Neural progenitor cell (in vitro differentiated cells): ENCODE data around the gene AMFR. TPM values are rescaled to one million over a fixed set of nuclear protein-coding genes. Genes with fewer than 3 reads are reported as not detected.

Experiments
- DNase-seq: peaks from one replicate; pipeline ENCODE4 v3.0.0-alpha.2; 2016; ENCODE audit warnings: low spot score
- H2AFZ ChIP-seq: fragments of 200-600 bp; sonication (generic); replicated peaks from 2 replicates; pipeline ENCODE4 v1.6.1; 2016; ENCODE audit warnings: antibody characterized with exemption
- H3F3A ChIP-seq: fragments of 200-600 bp; sonication (generic); 2 replicates; pipeline ENCODE4 v1.6.1; 2016; ENCODE audit warnings: antibody characterized with exemption, low read depth
- H3K27ac ChIP-seq: fragments of 200-600 bp; sonication (generic); 2 replicates; pipeline ENCODE4 v1.5.1; 2016; ENCODE audit warnings: mild to moderate bottlenecking
- H3K27me3 ChIP-seq: fragments of 200-600 bp; sonication (generic); 2 replicates; pipeline ENCODE4 v1.6.1; 2016; ENCODE audit warnings: mild to moderate bottlenecking, moderate library complexity
- H3K36me3 ChIP-seq: fragments of 200-600 bp; sonication (generic); 2 replicates; pipeline ENCODE4 v1.5.1; 2016
- H3K4me1 ChIP-seq: fragments of 200-600 bp; sonication (generic); 2 replicates; pipeline ENCODE4 v1.6.1; 2016; ENCODE audit warnings: mixed run types
- H3K4me2 ChIP-seq: fragments of 200-600 bp; sonication (generic); 2 replicates; pipeline ENCODE4 v1.6.1; 2016
- H3K4me3 ChIP-seq: fragments of 200-600 bp; sonication (generic); 2 replicates; pipeline ENCODE4 v1.5.1; 2016
- H3K79me2 ChIP-seq: fragments of 200-600 bp; sonication (generic); 2 replicates; pipeline ENCODE4 v1.6.1; 2016; ENCODE audit warnings: low read depth
- H3K9ac ChIP-seq: fragments of 200-600 bp; sonication (generic); 2 replicates; pipeline ENCODE4 v1.6.1; 2016
- H3K9me3 ChIP-seq: fragments of 200-600 bp; sonication (generic); 2 replicates; pipeline ENCODE4 v1.5.1; 2016; ENCODE audit warnings: low read depth
- H4K20me1 ChIP-seq: fragments of 200-600 bp; sonication (generic); 2 replicates; pipeline ENCODE4 v1.6.1; 2016; ENCODE audit warnings: low read depth
- H3K27ac Mint-ChIP-seq: 3 replicates; pipeline ENCODE4 v1.8.0; 2021; ENCODE audit warnings: mixed read lengths
- H3K27me3 Mint-ChIP-seq: 2 replicates; pipeline ENCODE4 v1.8.0; 2022; ENCODE audit warnings: low read depth, mild to moderate bottlenecking, inconsistent platforms, moderate library complexity, mixed read lengths; ENCODE audit not compliant: insufficient read depth
- H3K36me3 Mint-ChIP-seq: 3 replicates; pipeline ENCODE4 v1.8.0; 2021; ENCODE audit warnings: mixed read lengths
- H3K4me1 Mint-ChIP-seq: 3 replicates; pipeline ENCODE4 v1.8.0; 2021; ENCODE audit warnings: mixed read lengths
- H3K4me3 Mint-ChIP-seq: 3 replicates; pipeline ENCODE4 v1.8.0; 2021; ENCODE audit warnings: mild to moderate bottlenecking, moderate library complexity, mixed read lengths
- H3K9me3 Mint-ChIP-seq: 3 replicates; pipeline ENCODE4 v1.8.0; 2020; ENCODE audit warnings: mixed read lengths
- EZH2 ChIP-seq: fragments of 200-600 bp; sonication (generic); IDR thresholded peaks from 2 replicates; pipeline ENCODE4 v1.6.1; 2017; ENCODE audit warnings: antibody characterized with exemption, mild to moderate bottlenecking, moderate library complexity
- EZH2phosphoT487 ChIP-seq: fragments of 200-600 bp; sonication (generic); IDR thresholded peaks from 2 replicates; pipeline ENCODE4 v1.6.1; 2017; ENCODE audit warnings: antibody characterized with exemption
- total RNA-seq: library from RNA; depleted of rRNA; stranded (reverse); fragments of >200 nt; gene quantifications from 2 replicates; pipeline ENCODE4 v1.2.3, GENCODE V29; 2015; ENCODE audit warnings: low replicate concordance
- TF ChIP-seq, protein P1 (sequence below): fragments of 200-600 bp; sonication (generic); IDR thresholded peaks from 2 replicates; pipeline ENCODE4 v1.5.1; 2017; ENCODE audit warnings: antibody characterized with exemption, mild to moderate bottlenecking

AMFR gene
- total RNA-seq, 1 donor from 2014 or later, result 38.7 TPM

DNA sequence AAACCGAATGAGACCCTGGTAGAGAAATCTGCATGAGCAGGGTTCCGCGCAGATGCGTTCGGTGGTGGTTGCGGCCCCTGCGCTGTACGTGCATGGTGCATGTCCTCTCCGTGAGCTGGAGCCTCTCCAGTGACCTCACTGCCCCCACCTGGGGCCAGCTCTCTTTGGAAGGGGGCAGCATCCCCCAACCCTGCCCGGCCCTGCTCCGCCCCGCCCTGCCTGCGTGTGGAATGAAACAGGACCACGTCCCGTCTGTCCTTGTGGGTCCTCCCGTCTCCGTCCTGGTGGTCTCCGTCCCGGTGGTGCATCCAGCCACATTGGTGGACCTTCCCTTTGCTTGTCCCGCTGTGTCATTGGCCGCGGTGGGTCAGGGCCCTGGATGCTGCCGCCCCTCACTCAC, 84.9 kb downstream of the AMFR start:
- Histone ChIP-seq H3K27me3 (no peaks in the 10 kb centered on the region), H3K9me3 (no peaks in the 10 kb centered on the region), H3K9ac (no peak overlapping the region), H3K79me2 (no peaks in the 10 kb centered on the region), H3K4me3 (no peak overlapping the region), H2AFZ (no peak overlapping the region), H3K4me1 (no peaks in the 10 kb centered on the region), H4K20me1 (no peaks in the 10 kb centered on the region), H3K27ac (no peak overlapping the region), H3K4me2 (no peak overlapping the region), H3K36me3 (no peaks in the 10 kb centered on the region), H3F3A (no peaks in the 10 kb centered on the region)
- H3K4me1 Mint-ChIP-seq, result no peaks in the 10 kb centered on the region
- DNase-seq, result no peak
- peak overlapping the region; percentile 26 for H3K27ac Mint-ChIP-seq
- no peaks in the 10 kb centered on the region for H3K9me3 Mint-ChIP-seq
- H3K36me3 Mint-ChIP-seq, result peaks cover 5% of the 10 kb centered on the region
- TF ChIP-seq, protein P1, sequence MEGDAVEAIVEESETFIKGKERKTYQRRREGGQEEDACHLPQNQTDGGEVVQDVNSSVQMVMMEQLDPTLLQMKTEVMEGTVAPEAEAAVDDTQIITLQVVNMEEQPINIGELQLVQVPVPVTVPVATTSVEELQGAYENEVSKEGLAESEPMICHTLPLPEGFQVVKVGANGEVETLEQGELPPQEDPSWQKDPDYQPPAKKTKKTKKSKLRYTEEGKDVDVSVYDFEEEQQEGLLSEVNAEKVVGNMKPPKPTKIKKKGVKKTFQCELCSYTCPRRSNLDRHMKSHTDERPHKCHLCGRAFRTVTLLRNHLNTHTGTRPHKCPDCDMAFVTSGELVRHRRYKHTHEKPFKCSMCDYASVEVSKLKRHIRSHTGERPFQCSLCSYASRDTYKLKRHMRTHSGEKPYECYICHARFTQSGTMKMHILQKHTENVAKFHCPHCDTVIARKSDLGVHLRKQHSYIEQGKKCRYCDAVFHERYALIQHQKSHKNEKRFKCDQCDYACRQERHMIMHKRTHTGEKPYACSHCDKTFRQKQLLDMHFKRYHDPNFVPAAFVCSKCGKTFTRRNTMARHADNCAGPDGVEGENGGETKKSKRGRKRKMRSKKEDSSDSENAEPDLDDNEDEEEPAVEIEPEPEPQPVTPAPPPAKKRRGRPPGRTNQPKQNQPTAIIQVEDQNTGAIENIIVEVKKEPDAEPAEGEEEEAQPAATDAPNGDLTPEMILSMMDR, result no peak
- TF ChIP-seq EZH2phosphoT487 (no peak), EZH2 (no peak)
- no peak overlapping the region for H3K4me3 Mint-ChIP-seq
- peaks cover 7% of the 10 kb centered on the region for H3K27me3 Mint-ChIP-seq

DNA sequence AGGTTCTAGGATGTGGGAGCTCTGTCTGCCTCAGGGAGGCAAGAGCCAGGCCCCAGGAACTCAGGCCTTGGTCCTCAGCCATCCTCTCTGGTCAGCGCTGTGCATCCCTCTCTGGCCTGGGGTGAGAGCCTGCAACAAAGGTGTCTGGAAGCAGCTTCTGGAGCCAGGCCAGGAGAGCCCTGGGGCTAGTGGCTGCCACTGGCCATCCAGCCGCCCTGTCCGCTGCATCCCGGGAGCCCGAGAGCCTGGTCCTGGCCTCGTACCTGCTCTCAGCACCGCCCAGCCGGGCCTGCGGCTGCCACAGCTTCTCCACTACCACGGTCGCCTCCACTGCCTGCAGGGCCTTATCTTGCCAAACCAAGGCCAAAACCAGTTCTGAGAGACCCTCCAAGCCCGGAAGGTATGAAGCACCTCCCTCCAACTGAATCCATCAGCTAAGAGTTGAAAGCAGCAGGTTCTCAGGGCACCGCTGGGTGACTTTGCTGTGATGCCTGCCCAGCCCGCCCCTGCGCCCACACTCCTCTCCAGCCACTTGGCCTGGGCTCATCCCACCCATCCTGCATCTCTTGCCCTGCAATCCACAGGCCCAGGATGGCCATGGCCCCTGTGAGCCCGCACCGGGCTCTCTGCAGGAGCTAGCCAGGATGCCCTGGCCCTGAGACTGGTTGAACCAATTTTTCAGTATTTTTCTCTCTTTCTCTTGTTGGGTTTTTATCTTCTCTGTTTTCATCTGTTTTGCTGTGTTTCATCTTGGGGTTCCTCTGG, 85.7 kb downstream of the AMFR start:
- Mint-ChIP-seq H3K36me3 (peaks cover 5% of the 10 kb centered on the region), H3K4me3 (peak overlapping the region; percentile 39), H3K27me3 (peaks cover 7% of the 10 kb centered on the region), H3K27ac (no peak overlapping the region), H3K9me3 (no peaks in the 10 kb centered on the region), H3K4me1 (peaks cover 6% of the 10 kb centered on the region)
- Histone ChIP-seq H3K4me3 (no peak overlapping the region), H2AFZ (no peak overlapping the region), H3K79me2 (no peaks in the 10 kb centered on the region), H3K9ac (no peak overlapping the region), H3F3A (no peaks in the 10 kb centered on the region), H3K36me3 (no peaks in the 10 kb centered on the region), H3K9me3 (no peaks in the 10 kb centered on the region), H3K4me1 (no peaks in the 10 kb centered on the region), H3K27ac (no peak overlapping the region), H3K27me3 (no peaks in the 10 kb centered on the region), H4K20me1 (no peaks in the 10 kb centered on the region), H3K4me2 (no peak overlapping the region)
- DNase-seq, result no peak
- TF ChIP-seq EZH2phosphoT487 (no peak), EZH2 (no peak)
- TF ChIP-seq, protein P1, result no peak

DNA sequence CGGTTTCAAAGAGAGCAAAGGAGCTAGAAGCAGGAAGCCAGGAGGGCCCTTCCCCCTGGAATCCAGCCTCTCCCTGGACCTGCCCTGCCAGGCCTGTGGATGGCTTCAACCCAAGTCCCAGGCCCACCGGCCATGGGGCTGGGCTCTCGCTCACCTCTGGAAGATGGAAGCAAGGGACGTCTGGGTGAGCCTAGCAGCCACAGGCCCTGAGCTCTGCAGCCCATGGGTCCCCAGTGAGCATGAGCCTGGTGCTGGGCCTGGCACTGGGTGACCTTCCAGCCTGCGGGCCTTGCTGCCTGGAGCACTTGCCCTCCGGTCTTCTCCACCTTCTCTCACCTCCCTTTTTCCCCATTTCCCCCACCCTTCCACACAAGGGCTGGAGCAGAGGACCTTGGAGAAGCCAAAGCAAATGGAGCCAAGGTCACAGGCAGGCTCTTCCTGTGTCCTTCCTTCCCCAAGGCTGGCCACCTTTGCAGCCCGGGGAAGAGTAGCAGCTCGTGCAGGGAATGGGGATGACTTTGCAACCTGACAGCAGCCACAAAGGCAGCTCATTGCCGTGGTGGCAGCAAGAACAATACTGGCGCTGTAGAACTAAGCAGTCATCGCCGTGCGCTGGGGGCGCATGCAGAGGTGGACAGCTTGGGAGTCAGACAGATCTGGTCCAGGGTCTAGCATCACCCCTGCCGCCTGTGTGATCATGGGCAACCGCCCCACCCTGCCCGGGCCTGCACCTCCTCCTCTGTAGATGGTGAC, 86.6 kb downstream of the AMFR start:
- H3K4me3 ChIP-seq, result no peak overlapping the region
- H3K36me3 ChIP-seq, result no peaks in the 10 kb centered on the region
- no peaks in the 10 kb centered on the region for H4K20me1 ChIP-seq
- DNase-seq, result no peak
- Mint-ChIP-seq H3K4me1 (peaks cover 6% of the 10 kb centered on the region), H3K36me3 (peaks cover 5% of the 10 kb centered on the region), H3K9me3 (no peaks in the 10 kb centered on the region), H3K27me3 (peaks cover 7% of the 10 kb centered on the region), H3K27ac (no peak overlapping the region), H3K4me3 (no peak overlapping the region)
- H3K9me3 ChIP-seq, result no peaks in the 10 kb centered on the region
- H3F3A ChIP-seq, result no peaks in the 10 kb centered on the region
- H3K4me2 ChIP-seq, result no peak overlapping the region
- no peak overlapping the region for H2AFZ ChIP-seq
- H3K27me3 ChIP-seq, result no peaks in the 10 kb centered on the region
- no peaks in the 10 kb centered on the region for H3K79me2 ChIP-seq
- TF ChIP-seq, protein P1, result no peak
- TF ChIP-seq EZH2, result no peak
- no peak for TF ChIP-seq EZH2phosphoT487
- no peak overlapping the region for H3K9ac ChIP-seq
- no peaks in the 10 kb centered on the region for H3K4me1 ChIP-seq
- H3K27ac ChIP-seq, result no peak overlapping the region
